Parathyroid adenoma (tissue), 2 donors: ENCODE measurements around the gene CBLB.

Source experiments
- H2AFZ ChIP-seq: fragments of 300-600 bp; sonication (generic); one replicate; pipeline ENCODE4 v1.7.0; 2017; ENCODE audit warnings: antibody characterized with exemption, mild to moderate bottlenecking
- H3K27ac ChIP-seq: fragments of 300-600 bp; sonication (generic); one replicate; pipeline ENCODE4 v1.7.0; 2017
- H3K27me3 ChIP-seq: fragments of 300-600 bp; sonication (generic); one replicate; pipeline ENCODE4 v1.7.0; 2017; ENCODE audit warnings: low read length; ENCODE audit not compliant: control insufficient read depth, insufficient read depth
- H3K36me3 ChIP-seq: fragments of 300-600 bp; sonication (generic); one replicate; pipeline ENCODE4 v1.7.0; 2017; ENCODE audit warnings: low read length; ENCODE audit not compliant: control insufficient read depth, insufficient read depth
- H3K4me1 ChIP-seq: fragments of 300-600 bp; sonication (generic); one replicate; pipeline ENCODE4 v1.7.0; 2017; ENCODE audit warnings: control low read depth
- H3K4me2 ChIP-seq: fragments of 300-600 bp; sonication (generic); one replicate; pipeline ENCODE4 v1.7.0; 2017; ENCODE audit warnings: low read length
- H3K4me3 ChIP-seq: fragments of 300-600 bp; sonication (generic); one replicate; pipeline ENCODE4 v1.7.0; 2017; ENCODE audit warnings: low read depth, low read length
- H3K79me2 ChIP-seq: fragments of 300-600 bp; sonication (generic); one replicate; pipeline ENCODE4 v1.7.0; 2017; ENCODE audit warnings: control low read depth
- H3K9ac ChIP-seq: fragments of 300-600 bp; sonication (generic); one replicate; pipeline ENCODE4 v1.7.0; 2017; ENCODE audit warnings: mild to moderate bottlenecking
- H3K9me3 ChIP-seq: fragments of 300-600 bp; sonication (generic); one replicate; pipeline ENCODE4 v1.7.0; 2017; ENCODE audit warnings: low read length; ENCODE audit not compliant: control insufficient read depth
- TF ChIP-seq, protein P1 (sequence below): fragments of 300-600 bp; sonication (generic); IDR thresholded peaks from one replicate; pipeline ENCODE4 v1.7.0; 2017; ENCODE audit warnings: antibody characterized with exemption, mild to moderate bottlenecking
- donor health status: primary hyperparathyroidism.

The CBLB gene

DNA sequence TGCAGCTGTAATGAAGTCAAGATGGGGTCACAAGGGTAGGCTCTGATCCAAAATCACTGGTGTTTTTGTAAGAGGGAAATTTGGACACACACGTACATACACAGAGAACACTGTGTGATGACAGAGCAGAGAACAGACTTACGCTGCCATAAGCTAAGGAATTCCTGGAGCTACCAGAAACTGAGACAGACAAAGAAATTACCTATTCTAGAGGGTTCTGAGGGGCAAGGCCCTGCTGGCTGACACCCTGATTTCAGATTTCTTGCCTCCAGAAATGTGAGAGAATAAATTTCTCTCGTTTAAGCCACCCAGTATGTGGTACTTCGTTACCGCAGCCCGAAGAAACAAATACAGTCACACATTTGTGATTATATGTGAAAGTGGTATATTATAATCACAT, 24.8 kb downstream of the CBLB start:
- no peak overlapping the region for H3K4me3 ChIP-seq
- H3K4me2 ChIP-seq, result no peak overlapping the region
- no peaks in the 10 kb centered on the region for H3K27me3 ChIP-seq
- no peak overlapping the region for H2AFZ ChIP-seq
- peaks cover 4% of the 10 kb centered on the region for H3K4me1 ChIP-seq
- TF ChIP-seq, protein P1, sequence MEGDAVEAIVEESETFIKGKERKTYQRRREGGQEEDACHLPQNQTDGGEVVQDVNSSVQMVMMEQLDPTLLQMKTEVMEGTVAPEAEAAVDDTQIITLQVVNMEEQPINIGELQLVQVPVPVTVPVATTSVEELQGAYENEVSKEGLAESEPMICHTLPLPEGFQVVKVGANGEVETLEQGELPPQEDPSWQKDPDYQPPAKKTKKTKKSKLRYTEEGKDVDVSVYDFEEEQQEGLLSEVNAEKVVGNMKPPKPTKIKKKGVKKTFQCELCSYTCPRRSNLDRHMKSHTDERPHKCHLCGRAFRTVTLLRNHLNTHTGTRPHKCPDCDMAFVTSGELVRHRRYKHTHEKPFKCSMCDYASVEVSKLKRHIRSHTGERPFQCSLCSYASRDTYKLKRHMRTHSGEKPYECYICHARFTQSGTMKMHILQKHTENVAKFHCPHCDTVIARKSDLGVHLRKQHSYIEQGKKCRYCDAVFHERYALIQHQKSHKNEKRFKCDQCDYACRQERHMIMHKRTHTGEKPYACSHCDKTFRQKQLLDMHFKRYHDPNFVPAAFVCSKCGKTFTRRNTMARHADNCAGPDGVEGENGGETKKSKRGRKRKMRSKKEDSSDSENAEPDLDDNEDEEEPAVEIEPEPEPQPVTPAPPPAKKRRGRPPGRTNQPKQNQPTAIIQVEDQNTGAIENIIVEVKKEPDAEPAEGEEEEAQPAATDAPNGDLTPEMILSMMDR, result no peak
- H3K27ac ChIP-seq, result no peak overlapping the region
- H3K79me2 ChIP-seq, result no peaks in the 10 kb centered on the region
- H3K9ac ChIP-seq, result no peak overlapping the region
- no peaks in the 10 kb centered on the region for H3K9me3 ChIP-seq
- H3K36me3 ChIP-seq, result no peaks in the 10 kb centered on the region

DNA sequence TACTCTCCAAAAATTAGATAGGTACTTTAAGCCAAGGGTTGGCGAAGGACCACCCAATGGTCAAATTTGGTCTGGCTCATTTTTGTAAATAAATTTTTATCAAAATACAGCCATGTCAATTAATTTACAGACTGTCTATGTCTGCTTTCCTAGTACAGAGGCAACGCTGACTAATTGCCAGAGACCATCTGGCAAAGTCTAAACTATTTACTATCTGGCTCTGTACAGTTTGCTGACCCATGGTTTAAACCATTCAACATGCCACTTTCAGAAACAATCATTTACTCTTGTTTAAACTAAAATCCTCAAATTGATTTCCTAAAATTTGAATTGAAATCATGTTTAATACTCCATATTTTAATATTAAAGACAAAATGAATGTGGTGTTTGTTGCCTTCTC, 25.9 kb downstream of the CBLB start:
- H3K9me3 ChIP-seq, result no peaks in the 10 kb centered on the region
- H3K36me3 ChIP-seq, result no peaks in the 10 kb centered on the region
- H3K27ac ChIP-seq, result no peak overlapping the region
- H3K4me1 ChIP-seq, result peaks cover 4% of the 10 kb centered on the region
- no peaks in the 10 kb centered on the region for H3K27me3 ChIP-seq
- H3K9ac ChIP-seq, result no peak overlapping the region
- no peak overlapping the region for H2AFZ ChIP-seq
- TF ChIP-seq, protein P1, result no peak
- no peak overlapping the region for H3K4me2 ChIP-seq
- H3K4me3 ChIP-seq, result no peak overlapping the region
- no peaks in the 10 kb centered on the region for H3K79me2 ChIP-seq

DNA sequence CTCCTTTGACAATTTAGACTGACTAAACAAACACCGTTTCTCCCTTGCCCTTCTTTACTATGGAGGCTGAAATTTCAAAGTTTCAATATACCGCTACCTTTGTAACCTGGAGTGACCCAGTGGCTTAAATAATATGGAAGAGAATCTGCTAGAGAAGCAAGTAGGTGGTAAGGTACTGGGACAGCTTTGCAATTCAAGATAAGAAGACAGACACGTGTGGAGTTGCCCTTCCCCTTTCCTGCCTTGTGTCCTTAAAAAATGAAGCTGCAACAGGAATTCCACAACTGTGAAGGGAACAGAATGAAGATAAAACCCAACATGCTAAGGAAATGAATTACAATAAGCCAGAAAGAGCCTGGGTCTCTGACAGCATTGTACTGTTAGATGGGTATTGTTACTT, 26.4 kb downstream of the CBLB start:
- Histone ChIP-seq H3K4me1 (peaks cover 4% of the 10 kb centered on the region), H3K36me3 (no peaks in the 10 kb centered on the region), H2AFZ (no peak overlapping the region), H3K4me3 (no peak overlapping the region), H3K9me3 (no peaks in the 10 kb centered on the region), H3K27me3 (no peaks in the 10 kb centered on the region), H3K4me2 (no peak overlapping the region), H3K9ac (no peak overlapping the region), H3K79me2 (no peaks in the 10 kb centered on the region), H3K27ac (no peak overlapping the region)
- TF ChIP-seq, protein P1, result no peak

DNA sequence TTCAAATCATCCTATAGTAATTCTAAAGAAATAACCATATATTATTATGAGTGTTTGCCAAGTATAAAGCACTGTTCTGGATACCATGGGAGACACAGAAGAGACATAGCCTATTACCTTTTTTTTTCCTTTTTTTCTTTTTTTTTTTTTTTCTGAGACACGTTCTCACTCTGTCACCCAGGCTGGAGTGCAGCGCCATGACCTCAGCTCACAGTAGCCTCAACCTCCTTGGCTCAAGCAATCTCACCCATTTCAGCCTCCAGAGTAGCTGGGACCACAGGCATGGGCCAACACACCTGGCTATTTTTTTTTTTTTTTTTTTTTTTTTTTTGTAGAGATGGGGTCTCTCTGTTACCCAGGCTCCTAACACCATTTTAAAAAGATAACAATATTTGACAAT, 30.9 kb downstream of the CBLB start:
- Histone ChIP-seq H3K9ac (no peak overlapping the region), H3K27ac (no peak overlapping the region), H3K36me3 (no peaks in the 10 kb centered on the region), H2AFZ (no peak overlapping the region), H3K4me3 (no peak overlapping the region), H3K4me1 (no peaks in the 10 kb centered on the region), H3K4me2 (no peak overlapping the region), H3K79me2 (no peaks in the 10 kb centered on the region), H3K27me3 (no peaks in the 10 kb centered on the region), H3K9me3 (no peaks in the 10 kb centered on the region)
- TF ChIP-seq, protein P1, result no peak

DNA sequence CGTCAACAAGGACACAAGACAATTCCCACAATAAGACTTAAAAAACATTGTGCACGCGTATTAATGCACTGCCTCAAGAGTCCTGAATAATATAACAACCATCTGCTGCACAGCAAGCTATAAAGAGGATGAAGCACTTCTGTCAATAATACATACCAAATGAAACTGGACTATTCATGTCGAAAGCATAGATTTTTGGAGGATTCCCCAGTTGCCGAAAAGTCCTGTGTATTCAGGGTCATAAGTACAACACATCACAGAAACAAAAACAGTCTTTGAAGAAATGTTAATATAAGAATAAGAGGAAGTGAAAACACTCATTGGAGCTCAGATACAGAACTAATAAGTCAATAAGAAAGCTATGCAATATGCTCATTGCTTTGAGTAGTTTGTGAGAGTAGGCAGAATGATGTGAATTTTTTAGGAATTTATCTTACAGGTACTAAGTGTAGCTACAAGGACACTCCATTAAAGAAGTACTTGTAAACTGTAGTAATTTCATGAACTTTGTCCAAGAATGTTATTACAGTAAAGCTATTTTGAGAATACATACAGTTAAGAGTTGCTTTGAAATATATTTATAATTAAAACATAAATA, 31.6 kb downstream of the CBLB start:
- no peak overlapping the region for H3K4me2 ChIP-seq
- no peak overlapping the region for H3K9ac ChIP-seq
- no peaks in the 10 kb centered on the region for H3K9me3 ChIP-seq
- H3K79me2 ChIP-seq, result no peaks in the 10 kb centered on the region
- TF ChIP-seq, protein P1, result no peak
- no peaks in the 10 kb centered on the region for H3K4me1 ChIP-seq
- H3K27me3 ChIP-seq, result no peaks in the 10 kb centered on the region
- H3K36me3 ChIP-seq, result no peaks in the 10 kb centered on the region
- no peak overlapping the region for H3K4me3 ChIP-seq
- no peak overlapping the region for H3K27ac ChIP-seq
- H2AFZ ChIP-seq, result no peak overlapping the region
